HepG2 (cell line): ENCODE results near the gene CASP4. TPM values are rescaled to one million over a fixed set of nuclear protein-coding genes. Genes with fewer than 3 reads are reported as not detected.

Source experiments
- AFF4 ChIP-seq: sonication (generic); formaldehyde crosslinking; IDR thresholded peaks from 2 replicates; pipeline ENCODE4 v1.4.0; 2020; ENCODE audit warnings: missing genetic modification reagents
- ARID3A ChIP-seq: IDR thresholded peaks from 2 replicates; pipeline ENCODE4 v1.6.1; 2012; ENCODE audit warnings: low read depth, low read length, improper control_type of control experiment
- ASH2L ChIP-seq: fragments of 300-600, 200-600 bp; sonication (generic); IDR thresholded peaks from 2 replicates; pipeline ENCODE4 v1.7.0; 2017; ENCODE audit warnings: low read depth, mild to moderate bottlenecking, moderate library complexity, mixed read lengths, low read length; ENCODE audit not compliant: insufficient read length
- CBX2 ChIP-seq, 2 experiments: fragments of 200-600 bp in 1 of 2; sonication (generic); formaldehyde crosslinking in 1 of 2; IDR thresholded peaks; 2 replicates each; pipeline versions ENCODE4 v1.7.0 to v1.8.1; 2018 to 2022; ENCODE audit warnings: low read depth in 2 of 2, low read length in 1 of 2, mild to moderate bottlenecking in 1 of 2, missing genetic modification reagents in 1 of 2
- HNRNPL ChIP-seq: fragments of 200-400 bp; formaldehyde crosslinking; IDR thresholded peaks from 2 replicates; pipeline ENCODE4 v1.6.1; 2017; ENCODE audit warnings: mild to moderate bottlenecking, low read depth, low read length
- KDM5A ChIP-seq: fragments of 200-600 bp; sonication (generic); IDR thresholded peaks from 2 replicates; pipeline ENCODE4 v1.7.0; 2018; ENCODE audit warnings: antibody characterized with exemption, mild to moderate bottlenecking, low read length, borderline replicate concordance
- RARG ChIP-seq: sonication (generic); formaldehyde crosslinking; IDR thresholded peaks from 2 replicates; pipeline ENCODE4 v1.4.0; 2020; ENCODE audit warnings: low read depth, mild to moderate bottlenecking, missing genetic modification reagents
- RXRA ChIP-seq: sonication (generic); formaldehyde crosslinking; IDR thresholded peaks from 2 replicates; pipeline ENCODE4 v1.5.1; 2020; ENCODE audit warnings: missing genetic modification reagents
- SIX1 ChIP-seq: sonication (generic); formaldehyde crosslinking; IDR thresholded peaks from 2 replicates; pipeline ENCODE4 v1.4.0; 2020; ENCODE audit warnings: missing genetic modification reagents, borderline replicate concordance
- THAP11 ChIP-seq: IDR thresholded peaks from 2 replicates; pipeline ENCODE4 v1.6.1; 2016; ENCODE audit warnings: missing biosample characterization, missing genetic modification reagents
- ZBTB46 ChIP-seq: sonication (generic); formaldehyde crosslinking; IDR thresholded peaks from 2 replicates; pipeline ENCODE4 v1.4.0; 2020; ENCODE audit warnings: mild to moderate bottlenecking, missing genetic modification reagents, borderline replicate concordance
- ZNF383 ChIP-seq: sonication (generic); formaldehyde crosslinking; IDR thresholded peaks from 2 replicates; pipeline ENCODE4 v1.4.0; 2020; ENCODE audit warnings: missing genetic modification reagents, mild to moderate bottlenecking, borderline replicate concordance
- ZNF44 ChIP-seq: sonication (generic); formaldehyde crosslinking; IDR thresholded peaks from 2 replicates; pipeline ENCODE4 v1.5.1; 2020; ENCODE audit warnings: mild to moderate bottlenecking, missing genetic modification reagents
- polyA plus RNA-seq, 8 experiments: library from polyadenylated mRNA; depleted of rRNA in 3 of 8; stranded (reverse) in 7 of 8; unstranded in 1 of 8; fragments of >200 nt; fragmentation: Illumina TruSeq in 4 of 8; extraction: Trizol in 4 of 8; gene quantifications; 2 replicates each; pipeline versions ENCODE4 v1.2.1 to v1.2.3, GENCODE V29; 2011 to 2016; ENCODE audit warnings: low read depth in 4 of 8, missing spikeins in 1 of 8, mixed read lengths in 1 of 8; ENCODE audit not compliant: insufficient read depth in 1 of 8
- total RNA-seq, 5 experiments: library from RNA; depleted of rRNA; stranded (reverse); fragments of >200 nt; fragmentation: Illumina TruSeq; extraction: Trizol; gene quantifications; 2 replicates each; pipeline ENCODE4 v1.2.3, GENCODE V29; 2016; ENCODE audit warnings: low read depth in 1 of 5
- TF ChIP-seq, protein P1 (sequence below): sonication (generic); formaldehyde crosslinking; IDR thresholded peaks from 2 replicates; pipeline ENCODE4 v1.5.1; 2020; ENCODE audit warnings: mild to moderate bottlenecking, moderate library complexity, missing genetic modification reagents
- TF ChIP-seq, protein P2 (sequence below): sonication (generic); formaldehyde crosslinking; IDR thresholded peaks from 2 replicates; pipeline ENCODE4 v1.4.0; 2020; ENCODE audit warnings: missing genetic modification reagents

CASP4 gene
- total and polyA plus RNA-seq, 2 of the 13 experiments (the other 11 are each of a cell fraction or from before 2014, with no cell fraction given) = 56.4 to 69.8 TPM

- TF ChIP-seq AFF4 = no peak
- TF ChIP-seq SIX1 (CRISPR knock-in tag) = peak; percentile 50; the same call in 1 of the 2 replicates
- peak; percentile 55; the same call in 1 of the 2 replicates for TF ChIP-seq ARID3A
- TF ChIP-seq, protein P1, sequence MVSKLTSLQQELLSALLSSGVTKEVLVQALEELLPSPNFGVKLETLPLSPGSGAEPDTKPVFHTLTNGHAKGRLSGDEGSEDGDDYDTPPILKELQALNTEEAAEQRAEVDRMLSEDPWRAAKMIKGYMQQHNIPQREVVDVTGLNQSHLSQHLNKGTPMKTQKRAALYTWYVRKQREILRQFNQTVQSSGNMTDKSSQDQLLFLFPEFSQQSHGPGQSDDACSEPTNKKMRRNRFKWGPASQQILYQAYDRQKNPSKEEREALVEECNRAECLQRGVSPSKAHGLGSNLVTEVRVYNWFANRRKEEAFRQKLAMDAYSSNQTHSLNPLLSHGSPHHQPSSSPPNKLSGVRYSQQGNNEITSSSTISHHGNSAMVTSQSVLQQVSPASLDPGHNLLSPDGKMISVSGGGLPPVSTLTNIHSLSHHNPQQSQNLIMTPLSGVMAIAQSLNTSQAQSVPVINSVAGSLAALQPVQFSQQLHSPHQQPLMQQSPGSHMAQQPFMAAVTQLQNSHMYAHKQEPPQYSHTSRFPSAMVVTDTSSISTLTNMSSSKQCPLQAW (CRISPR knock-in tag) = no peak
- no peak for TF ChIP-seq ZBTB46
- TF ChIP-seq ASH2L = no peak
- TF ChIP-seq THAP11 (CRISPR knock-in tag) = peak; percentile 61
- TF ChIP-seq KDM5A = no peak
- TF ChIP-seq RXRA (CRISPR knock-in tag) = no peak
- TF ChIP-seq RARG (CRISPR knock-in tag) = no peak
- no peak for TF ChIP-seq CBX2 (IDR thresholded peaks at IDR 0.05; ENCODE audit: low read depth, low read length)
- TF ChIP-seq CBX2 (CRISPR knock-in tag; IDR thresholded peaks at IDR 0.05; ENCODE audit: low read depth) = no peak
- TF ChIP-seq HNRNPL = no peak
- TF ChIP-seq ZNF44 = no peak
- no peak for TF ChIP-seq ZNF383 (CRISPR knock-in tag)
- TF ChIP-seq, protein P2, sequence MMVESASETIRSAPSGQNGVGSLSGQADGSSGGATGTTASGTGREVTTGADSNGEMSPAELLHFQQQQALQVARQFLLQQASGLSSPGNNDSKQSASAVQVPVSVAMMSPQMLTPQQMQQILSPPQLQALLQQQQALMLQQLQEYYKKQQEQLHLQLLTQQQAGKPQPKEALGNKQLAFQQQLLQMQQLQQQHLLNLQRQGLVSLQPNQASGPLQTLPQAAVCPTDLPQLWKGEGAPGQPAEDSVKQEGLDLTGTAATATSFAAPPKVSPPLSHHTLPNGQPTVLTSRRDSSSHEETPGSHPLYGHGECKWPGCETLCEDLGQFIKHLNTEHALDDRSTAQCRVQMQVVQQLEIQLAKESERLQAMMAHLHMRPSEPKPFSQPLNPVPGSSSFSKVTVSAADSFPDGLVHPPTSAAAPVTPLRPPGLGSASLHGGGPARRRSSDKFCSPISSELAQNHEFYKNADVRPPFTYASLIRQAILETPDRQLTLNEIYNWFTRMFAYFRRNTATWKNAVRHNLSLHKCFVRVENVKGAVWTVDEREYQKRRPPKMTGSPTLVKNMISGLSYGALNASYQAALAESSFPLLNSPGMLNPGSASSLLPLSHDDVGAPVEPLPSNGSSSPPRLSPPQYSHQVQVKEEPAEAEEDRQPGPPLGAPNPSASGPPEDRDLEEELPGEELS = peak; percentile 97
Observed at GRCh38 chr11:104956528-104956927, 11.8 kb downstream of the CASP4 start (continued).
